SK-N-SH treated with all-trans-retinoic acid at 6 μM for 48 hours (cell line): Measurements from ENCODE around the gene ONECUT3.

Experiments
- CREB5 ChIP-seq: fragments of 250-450 bp; sonication (Bioruptor Pico); IDR thresholded peaks from 2 replicates; pipeline ENCODE4 v1.5.1; 2020; ENCODE audit warnings: low read depth, mild to moderate bottlenecking, moderate library complexity
- POU6F1 ChIP-seq: fragments of 250-450 bp; sonication (Bioruptor Pico); IDR thresholded peaks from 2 replicates; pipeline ENCODE4 v1.8.0; 2021; ENCODE audit warnings: low read depth, mild to moderate bottlenecking, moderate library complexity, borderline replicate concordance
- SNAI2 ChIP-seq: fragments of 250-450 bp; sonication (Bioruptor Pico); IDR thresholded peaks from 2 replicates; pipeline ENCODE4 v1.5.0; 2020; ENCODE audit warnings: mild to moderate bottlenecking, moderate library complexity
- ZC3H10 ChIP-seq: fragments of 250-450 bp; sonication (Bioruptor Pico); IDR thresholded peaks from 2 replicates; pipeline ENCODE4 v1.5.1; 2021; ENCODE audit warnings: mild to moderate bottlenecking, moderate library complexity

GRCh38 chr19:1799695-1800342 lies 46.5 kb downstream of the ONECUT3 start:
- no peak for TF ChIP-seq POU6F1
- no peak for TF ChIP-seq CREB5 (CRISPR knock-in tag)
- no peak for TF ChIP-seq ZC3H10
- no peak for TF ChIP-seq SNAI2 (CRISPR knock-in tag)
